H1 (cell line): ENCODE measurements around the gene VRK3. TPM values are rescaled to one million over a fixed set of nuclear protein-coding genes. Genes with fewer than 3 reads are reported as not detected.

ENCODE experiments used
- CEBPB ChIP-seq: IDR thresholded peaks from 2 replicates; pipeline ENCODE4 v1.6.1; 2012; ENCODE audit warnings: low read depth, low read length
- E2F6 ChIP-seq: IDR thresholded peaks from 2 replicates; pipeline ENCODE4 v1.6.1; 2012; ENCODE audit warnings: inconsistent platforms
- KDM1A ChIP-seq: fragments of 200-600, 300-600 bp; sonication (generic); IDR thresholded peaks from 2 replicates; pipeline ENCODE4 v1.7.1; 2016; ENCODE audit warnings: mild to moderate bottlenecking, low read length, borderline replicate concordance
- RBBP5 ChIP-seq: IDR thresholded peaks from 2 replicates; pipeline ENCODE4 v1.7.1; 2012; ENCODE audit warnings: low read depth, mild to moderate bottlenecking, inconsistent platforms, low read length, moderate library complexity, borderline replicate concordance
- SAP30 ChIP-seq: fragments of 300-600 bp; sonication (generic); IDR thresholded peaks from 2 replicates; pipeline ENCODE4 v1.7.1; 2012; ENCODE audit warnings: low read length, moderate library complexity, mild to moderate bottlenecking, inconsistent platforms; ENCODE audit not compliant: insufficient read depth, insufficient replicate concordance
- ZNF274 ChIP-seq: IDR thresholded peaks from 2 replicates; pipeline ENCODE4 v1.7.0; 2012; ENCODE audit warnings: low read length, borderline replicate concordance; ENCODE audit errors: extremely low read depth
- polyA plus RNA-seq, 7 experiments: library from polyadenylated mRNA; depleted of rRNA in 3 of 7; stranded (reverse) in 5 of 7; unstranded in 2 of 7; fragments of >200 nt in 5 of 7; fragments of 200-250 nt in 2 of 7; gene quantifications; 1 replicate in 5 of 7; 2 replicates in 1 of 7; 4 replicates in 1 of 7; pipeline versions ENCODE4 v1.2.1 to v1.2.3, GENCODE V29; 2011 to 2013; ENCODE audit warnings: missing spikeins in 2 of 7, mixed read lengths in 2 of 7
- total RNA-seq: library from RNA; stranded (reverse); fragmentation: NEBNext Ultra II Directional; extraction: Animal tissue kit (Norgen Biotek cat#: 25700); gene quantifications from 2 replicates; pipeline ENCODE4 v1.2.1, GENCODE V29; 2021

Gene VRK3
- total and polyA plus RNA-seq, 2 of the 8 experiments (the other 6 are each of a cell fraction or from before 2014, with no cell fraction given): 21.3 to 36.1 TPM

- TF ChIP-seq E2F6: no peak
- TF ChIP-seq ZNF274: no peak
- no peak for TF ChIP-seq SAP30
- no peak for TF ChIP-seq RBBP5
- no peak for TF ChIP-seq CEBPB
- TF ChIP-seq KDM1A: no peak
Observed at GRCh38 chr19:49984491-49984890, 40.7 kb downstream of the VRK3 start (continued).
